GM19351 (cell line): ENCODE measurements around the gene MGAT5B.
"Not testable (repeated sequence)": the region's sequence is repeated elsewhere in the genome, so short reads cannot be mapped to it uniquely, and the experiment has no call there.

Source experiments
- ATAC-seq: cut with Tn5 transposase; IDR thresholded peaks from one replicate; pipeline ENCODE4 v1.9.1; 2021; ENCODE audit warnings: mild to moderate bottlenecking, moderate library complexity; ENCODE audit not compliant: unreplicated experiment

The MGAT5B gene

GRCh38 chr17:76968707-76969597, 100.7 kb downstream of the MGAT5B start:
- no peak for ATAC-seq

- ATAC-seq, result no peak
Observed at GRCh38 chr17:76969598-76970172, 101.5 kb downstream of the MGAT5B start.

- ATAC-seq, result not testable (repeated sequence)
Observed at GRCh38 chr17:76970228-76970627, 102.0 kb downstream of the MGAT5B start.

- no peak for ATAC-seq
Observed at GRCh38 chr17:76972046-76972641, 103.9 kb downstream of the MGAT5B start.

- ATAC-seq, result no peak
Observed at GRCh38 chr17:76973040-76973439, 104.8 kb downstream of the MGAT5B start.

GRCh38 chr17:76974721-76975120, 106.5 kb downstream of the MGAT5B start:
- ATAC-seq, result no peak

- not testable (repeated sequence) for ATAC-seq
Observed at GRCh38 chr17:76978050-76978449, 109.8 kb downstream of the MGAT5B start.

GRCh38 chr17:76981545-76982295, 113.5 kb downstream of the MGAT5B start:
- ATAC-seq, result no peak

GRCh38 chr17:76982408-76983074, 114.3 kb downstream of the MGAT5B start:
- no peak for ATAC-seq

- ATAC-seq, result no peak
Observed at GRCh38 chr17:76983075-76983775, 115.0 kb downstream of the MGAT5B start.

GRCh38 chr17:76986365-76986764, 118.2 kb downstream of the MGAT5B start:
- ATAC-seq, result no peak

- ATAC-seq, result no peak
Observed at GRCh38 chr17:76987486-76988093, 119.4 kb downstream of the MGAT5B start.

GRCh38 chr17:76988796-76989195, 120.6 kb downstream of the MGAT5B start:
- ATAC-seq, result no peak

GRCh38 chr17:76989519-76989918, 121.3 kb downstream of the MGAT5B start:
- no peak for ATAC-seq

- no peak for ATAC-seq
Observed at GRCh38 chr17:76992891-76993290, 124.7 kb downstream of the MGAT5B start.

GRCh38 chr17:76993651-76994050, 125.4 kb downstream of the MGAT5B start:
- ATAC-seq, result no peak

GRCh38 chr17:76994237-76994637, 126.0 kb downstream of the MGAT5B start:
- no peak for ATAC-seq

GRCh38 chr17:76995387-76996105, 127.3 kb downstream of the MGAT5B start:
- ATAC-seq, result no peak
